Measurements from ENCODE around the gene PNPLA5.
"Not testable (repeated sequence)": the region's sequence is repeated elsewhere in the genome, so short reads cannot be mapped to it uniquely, and the experiment has no call there.

PNPLA5 gene

GRCh38 chr22:43869799-43870198 is 22.0 kb downstream of the PNPLA5 start:
- TF ChIP-seq, protein P1, sequence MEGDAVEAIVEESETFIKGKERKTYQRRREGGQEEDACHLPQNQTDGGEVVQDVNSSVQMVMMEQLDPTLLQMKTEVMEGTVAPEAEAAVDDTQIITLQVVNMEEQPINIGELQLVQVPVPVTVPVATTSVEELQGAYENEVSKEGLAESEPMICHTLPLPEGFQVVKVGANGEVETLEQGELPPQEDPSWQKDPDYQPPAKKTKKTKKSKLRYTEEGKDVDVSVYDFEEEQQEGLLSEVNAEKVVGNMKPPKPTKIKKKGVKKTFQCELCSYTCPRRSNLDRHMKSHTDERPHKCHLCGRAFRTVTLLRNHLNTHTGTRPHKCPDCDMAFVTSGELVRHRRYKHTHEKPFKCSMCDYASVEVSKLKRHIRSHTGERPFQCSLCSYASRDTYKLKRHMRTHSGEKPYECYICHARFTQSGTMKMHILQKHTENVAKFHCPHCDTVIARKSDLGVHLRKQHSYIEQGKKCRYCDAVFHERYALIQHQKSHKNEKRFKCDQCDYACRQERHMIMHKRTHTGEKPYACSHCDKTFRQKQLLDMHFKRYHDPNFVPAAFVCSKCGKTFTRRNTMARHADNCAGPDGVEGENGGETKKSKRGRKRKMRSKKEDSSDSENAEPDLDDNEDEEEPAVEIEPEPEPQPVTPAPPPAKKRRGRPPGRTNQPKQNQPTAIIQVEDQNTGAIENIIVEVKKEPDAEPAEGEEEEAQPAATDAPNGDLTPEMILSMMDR (IDR thresholded peaks at IDR 0.05; ENCODE audit: unreplicated experiment in 3 of 3): no peak
- no peak overlapping the region for H3K27ac Mint-ChIP-seq

DNA sequence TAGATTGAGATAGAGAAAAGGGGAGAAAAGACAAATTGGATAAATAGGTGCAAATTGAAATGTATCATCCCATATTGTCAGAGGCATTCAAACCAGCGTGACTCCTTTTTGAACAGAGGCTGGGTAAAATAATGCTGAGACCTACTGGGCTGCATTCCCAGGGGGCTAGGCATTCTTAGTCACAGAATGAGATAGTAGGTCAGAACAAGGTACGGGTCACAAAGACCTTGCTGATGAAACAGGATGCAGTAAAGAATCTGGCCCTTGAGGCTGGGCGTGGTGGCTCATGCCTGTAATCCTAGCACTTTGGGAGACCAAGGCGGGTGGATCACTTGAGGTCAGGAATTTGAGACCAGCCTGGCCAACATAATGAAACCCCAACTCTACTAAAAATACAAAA is 22.8 kb downstream of the PNPLA5 start:
- not testable (repeated sequence) for H3K36me3 Mint-ChIP-seq (ENCODE audit: low read depth); H3K27ac Mint-ChIP-seq; H3K4me3 Mint-ChIP-seq; H3K4me1 Mint-ChIP-seq
- peaks cover 43% of the 10 kb centered on the region for H3K27me3 Mint-ChIP-seq (ENCODE audit: low read depth)
- H3K9me3 Mint-ChIP-seq: peaks cover 20% of the 10 kb centered on the region

More at GRCh38 chr22:43869799-43870198, 22.0 kb downstream of the PNPLA5 start:
- H3K4me1 Mint-ChIP-seq: no peaks in the 10 kb centered on the region
- no peaks in the 10 kb centered on the region for H3K36me3 Mint-ChIP-seq (ENCODE audit: low read depth)
- peaks cover 39% of the 10 kb centered on the region for H3K27me3 Mint-ChIP-seq (ENCODE audit: low read depth)
- no peak overlapping the region for H3K4me3 Mint-ChIP-seq
- peaks cover 20% of the 10 kb centered on the region for H3K9me3 Mint-ChIP-seq

DNA sequence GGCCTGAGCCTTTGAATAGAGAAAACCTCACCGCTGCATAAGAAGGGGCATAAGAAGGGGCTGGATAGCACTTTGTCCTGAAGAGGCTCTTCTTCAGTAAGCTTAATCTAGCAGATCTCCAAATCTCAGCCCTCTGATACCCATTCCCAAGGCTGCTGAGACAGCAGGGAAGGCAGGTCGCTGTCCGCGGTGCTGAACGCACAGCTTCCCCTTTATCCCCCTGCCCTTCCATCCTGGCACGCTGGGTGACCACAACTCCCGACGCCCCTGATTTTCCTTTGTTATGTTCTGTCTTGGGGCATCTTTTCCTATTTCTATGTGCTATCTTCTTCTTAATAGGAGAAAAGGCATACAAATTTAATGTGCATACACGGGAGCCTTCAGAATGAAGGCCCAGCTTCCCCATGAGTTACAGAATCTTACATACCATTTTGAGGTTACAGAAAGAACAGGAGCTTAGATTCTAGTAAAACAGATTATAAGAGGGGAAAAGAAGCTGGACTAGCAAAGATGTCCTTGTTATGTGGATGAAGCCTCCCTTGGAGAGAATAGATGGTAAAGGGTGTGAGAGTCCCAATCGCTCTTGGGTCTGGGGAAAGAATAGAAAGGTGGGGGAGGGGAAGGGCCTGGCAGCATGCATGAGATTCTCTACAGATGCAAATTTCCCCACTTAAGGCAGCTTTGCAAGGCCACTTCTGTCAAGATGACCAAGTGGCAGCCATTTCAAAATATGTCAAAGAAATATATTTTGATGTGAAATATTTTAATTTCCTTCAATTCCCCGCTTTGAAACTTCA is 23.8 kb downstream of the PNPLA5 start:
- Mint-ChIP-seq H3K9me3 (peaks cover 20% of the 10 kb centered on the region), H3K27me3 (ENCODE audit: low read depth) (peaks cover 51% of the 10 kb centered on the region), H3K36me3 (ENCODE audit: low read depth) (no peaks in the 10 kb centered on the region), H3K27ac (no peak overlapping the region), H3K4me1 (no peaks in the 10 kb centered on the region), H3K4me3 (peak overlapping the region in 1 of 3 experiments; percentile 32)
- TF ChIP-seq, protein P1 (IDR thresholded peaks at IDR 0.05; ENCODE audit: unreplicated experiment in 3 of 3): no peak

GRCh38 chr22:43862882-43863202 is 29.0 kb downstream of the PNPLA5 start:
- Mint-ChIP-seq H3K4me3 (peak overlapping the region; percentile 82 to 88 (median 88)), H3K27me3 (ENCODE audit: low read depth) (peaks cover 51% of the 10 kb centered on the region), H3K27ac (no peak overlapping the region), H3K4me1 (peaks cover 8% of the 10 kb centered on the region), H3K9me3 (peaks cover 6% of the 10 kb centered on the region), H3K36me3 (ENCODE audit: low read depth) (no peaks in the 10 kb centered on the region)
- TF ChIP-seq, protein P1 (IDR thresholded peaks at IDR 0.05; ENCODE audit: unreplicated experiment in 3 of 3): no peak

- Mint-ChIP-seq H3K36me3 (ENCODE audit: low read depth) (no peaks in the 10 kb centered on the region), H3K27me3 (ENCODE audit: low read depth) (peaks cover 49% of the 10 kb centered on the region), H3K27ac (peak within 1 kb of the TSS in 1 of 3 experiments; percentile 39), H3K4me3 (peak within 1 kb of the TSS; percentile 82 to 88 (median 88)), H3K4me1 (peaks cover 8% of the 10 kb centered on the region), H3K9me3 (peaks cover 4% of the 10 kb centered on the region)
- TF ChIP-seq, protein P1 (IDR thresholded peaks at IDR 0.05; ENCODE audit: unreplicated experiment in 3 of 3): no peak
These were observed 29.5 kb downstream of the PNPLA5 start, which contains the start of gene SULT4A1 for GRCh38 chr22:43862074-43862881. TSS of gene SULT4A1 (minus strand) at chr22:43862513. CDS start at chr22:43862382, 131 bp downstream.

- TF ChIP-seq, protein P1 (IDR thresholded peaks at IDR 0.05; ENCODE audit: unreplicated experiment in 3 of 3): no peak
These were observed 30.3 kb downstream of the PNPLA5 start for GRCh38 chr22:43861529-43861928.

More at GRCh38 chr22:43861529-43861928, 30.3 kb downstream of the PNPLA5 start:
- H3K27ac Mint-ChIP-seq: peak overlapping the region in 1 of 3 experiments; percentile 39
- peak overlapping the region; percentile 77 to 86 (median 84) for H3K4me3 Mint-ChIP-seq
- peaks cover 9% of the 10 kb centered on the region for H3K9me3 Mint-ChIP-seq
- H3K4me1 Mint-ChIP-seq: peaks cover 8% of the 10 kb centered on the region
- peaks cover 49% of the 10 kb centered on the region for H3K27me3 Mint-ChIP-seq (ENCODE audit: low read depth)
- H3K36me3 Mint-ChIP-seq (ENCODE audit: low read depth): peaks cover 5% of the 10 kb centered on the region

Data from nephron (organoid).